ENCODE data around the gene LRRN2.

Gene LRRN2

DNA sequence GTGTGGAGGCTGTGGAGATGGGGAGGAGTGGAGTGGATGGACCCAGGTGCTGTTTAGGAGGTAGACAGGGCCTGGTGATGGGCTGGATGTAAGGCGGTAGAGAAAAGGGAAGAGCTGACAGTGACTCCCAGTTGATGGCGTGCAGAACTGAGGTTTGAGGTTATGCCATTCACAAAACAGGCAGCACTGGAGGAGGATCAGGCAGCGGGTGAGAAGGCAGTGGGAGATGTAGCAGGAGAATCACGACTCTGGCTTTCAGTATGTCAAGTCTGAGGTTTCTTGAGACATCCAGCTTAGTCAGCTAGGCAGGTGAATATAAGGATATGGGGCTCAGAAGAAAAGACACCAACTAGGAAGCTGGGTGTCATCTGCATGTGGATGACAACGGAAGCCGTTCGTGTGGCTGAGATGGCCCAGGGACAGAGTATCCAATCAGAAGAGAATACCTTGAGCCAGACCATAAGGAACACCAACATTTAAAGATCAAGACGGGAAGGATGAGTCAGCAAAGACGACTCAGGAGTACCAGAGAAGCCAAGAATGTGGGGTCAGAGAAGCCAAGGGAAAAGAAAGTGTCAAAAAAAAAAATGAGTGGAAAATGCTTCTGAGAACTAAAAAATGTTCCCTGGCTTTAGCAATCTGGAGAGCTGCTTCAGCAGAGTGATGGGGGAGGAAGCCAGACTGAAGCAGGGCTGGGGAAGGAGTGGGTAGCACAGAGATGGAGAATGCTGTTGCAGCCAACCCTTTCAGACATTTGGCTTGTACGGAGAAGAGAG lies 15.2 kb downstream of the LRRN2 start:
- no peak for DNase-seq (ENCODE audit: insufficient read length, low spot score)
- no peak for FAIRE-seq

DNA sequence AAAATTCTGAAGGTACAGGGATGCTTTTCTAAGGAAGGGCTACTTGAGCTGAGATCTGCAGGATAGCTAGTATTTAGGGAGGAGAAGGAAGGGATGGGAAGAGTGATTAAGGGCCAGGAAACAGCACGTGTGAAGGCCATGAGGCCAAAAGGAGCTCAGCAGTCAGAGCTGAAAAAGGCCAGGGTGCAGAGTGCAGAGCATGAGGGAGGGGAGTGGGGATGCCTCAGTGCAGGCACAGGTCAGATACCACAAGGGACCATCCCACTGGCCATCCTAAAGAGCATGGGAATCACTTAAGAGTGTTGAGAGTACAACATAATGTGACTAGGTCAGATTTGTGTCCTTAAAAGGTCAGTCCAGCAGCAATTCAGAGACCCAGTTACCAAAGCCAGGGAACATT lies 16.0 kb downstream of the LRRN2 start:
- FAIRE-seq (no peak), DNase-seq (ENCODE audit: insufficient read length, low spot score) (no peak)

DNA sequence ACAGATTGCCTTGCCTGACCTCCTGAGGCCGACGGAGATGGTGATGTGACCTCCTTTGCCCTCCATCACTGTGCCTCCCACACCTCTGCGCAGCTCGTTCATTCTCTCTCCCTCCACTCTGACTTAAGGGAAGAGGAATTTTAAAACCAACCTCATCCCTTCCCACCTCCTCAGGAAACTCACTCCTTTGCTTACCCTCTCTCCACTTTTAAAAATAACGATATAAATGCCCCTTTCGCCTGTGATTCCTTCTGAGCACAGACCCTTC lies 21.2 kb downstream of the LRRN2 start:
- FAIRE-seq: no peak
- no peak for DNase-seq (ENCODE audit: insufficient read length, low spot score)

DNA sequence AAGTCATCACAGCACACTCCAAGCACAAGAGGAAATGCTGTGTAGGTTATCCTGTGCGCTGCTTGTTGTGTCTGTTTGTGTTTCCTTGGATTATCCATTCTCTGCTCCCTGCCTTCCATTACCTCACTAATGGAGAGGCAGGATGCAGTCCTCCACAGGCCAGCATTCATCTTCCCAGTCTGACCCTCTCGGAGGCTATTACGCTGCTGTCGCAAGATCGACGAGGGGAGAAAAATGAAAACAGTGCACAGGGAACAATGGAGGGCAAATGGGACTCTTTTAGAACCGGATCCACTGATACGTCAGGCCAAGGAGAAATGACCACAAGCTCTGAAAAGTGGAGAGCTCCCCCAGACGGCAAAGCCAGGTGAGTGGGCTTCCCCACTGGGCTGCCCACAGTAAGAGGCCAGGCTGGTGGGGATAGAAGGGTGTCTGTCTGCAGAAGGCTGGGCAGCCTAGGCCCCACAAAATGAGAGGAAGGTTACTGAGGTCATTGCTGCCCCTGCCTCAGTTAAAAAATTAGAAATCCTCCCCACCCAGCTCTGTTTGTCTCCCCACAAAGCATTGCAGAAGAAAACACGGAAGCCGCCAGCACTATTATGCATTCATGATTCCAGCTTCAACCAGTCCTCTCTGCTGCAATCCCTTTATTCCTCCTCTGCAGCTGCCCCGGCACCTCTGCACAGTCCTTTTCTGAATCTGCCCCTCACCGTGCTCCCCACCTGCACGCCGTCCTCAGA lies 21.7 kb downstream of the LRRN2 start:
- DNase-seq (ENCODE audit: insufficient read length, low spot score) (no peak), FAIRE-seq (no peak)

DNA sequence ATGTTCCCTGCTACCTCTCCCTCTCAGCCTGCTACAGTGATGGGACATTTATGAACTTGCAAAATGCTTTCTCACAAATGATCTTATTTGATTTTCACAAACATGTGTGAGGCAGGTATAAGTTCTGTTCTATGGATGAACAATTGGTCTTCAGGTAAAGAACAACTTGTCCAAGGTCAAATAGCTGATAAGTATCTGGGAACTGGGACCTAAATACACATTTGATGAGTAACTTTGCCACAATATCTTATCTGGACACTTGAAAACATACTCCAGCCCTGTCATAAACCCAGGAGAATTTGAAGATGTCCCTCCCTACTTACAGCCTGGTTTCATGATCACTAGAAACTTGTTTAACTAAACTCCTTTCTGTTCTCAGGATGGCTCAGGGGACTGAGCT lies 23.0 kb downstream of the LRRN2 start:
- FAIRE-seq (no peak), DNase-seq (ENCODE audit: insufficient read length, low spot score) (no peak)

DNA sequence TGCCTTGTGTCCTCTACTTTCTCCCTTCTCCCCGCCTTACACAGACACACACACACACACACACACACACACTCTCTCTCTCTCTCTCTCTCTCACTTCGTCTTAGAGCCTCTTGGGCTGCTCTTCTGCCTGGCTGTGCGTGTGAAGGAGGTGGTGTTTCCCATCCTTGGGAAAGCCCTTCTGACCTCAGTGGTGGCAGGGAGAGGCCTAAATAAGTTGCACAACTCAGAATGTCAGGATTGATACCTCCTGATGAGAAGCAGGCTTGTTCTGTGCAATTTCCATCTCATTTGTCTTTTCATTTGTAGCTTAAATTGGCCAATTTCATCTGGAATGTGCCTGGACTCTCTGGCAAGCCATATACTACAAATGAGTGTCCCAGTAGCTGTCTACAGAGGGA lies 25.0 kb downstream of the LRRN2 start:
- DNase-seq (ENCODE audit: insufficient read length, low spot score) (no peak), FAIRE-seq (no peak)

DNA sequence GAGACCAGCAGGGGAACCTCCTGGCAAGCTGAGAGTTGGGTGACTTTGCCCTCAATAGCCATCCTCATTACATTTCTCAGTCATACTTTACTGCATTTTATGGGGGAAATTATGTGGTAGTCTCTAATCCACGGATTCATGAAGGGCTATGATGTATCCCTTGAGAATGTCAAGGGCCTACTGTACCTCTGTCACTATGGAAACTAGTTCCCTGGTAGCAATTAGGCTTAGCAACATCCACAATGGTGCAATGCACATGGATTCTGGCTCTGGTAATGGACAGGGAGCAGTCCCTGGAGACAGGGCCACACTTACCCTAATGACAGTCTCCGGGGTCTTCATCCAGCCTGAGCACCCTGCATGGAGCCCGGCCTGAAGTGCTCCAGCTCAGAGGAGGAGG lies 26.5 kb downstream of the LRRN2 start:
- DNase-seq (ENCODE audit: insufficient read length, low spot score) (no peak), FAIRE-seq (no peak)

DNA sequence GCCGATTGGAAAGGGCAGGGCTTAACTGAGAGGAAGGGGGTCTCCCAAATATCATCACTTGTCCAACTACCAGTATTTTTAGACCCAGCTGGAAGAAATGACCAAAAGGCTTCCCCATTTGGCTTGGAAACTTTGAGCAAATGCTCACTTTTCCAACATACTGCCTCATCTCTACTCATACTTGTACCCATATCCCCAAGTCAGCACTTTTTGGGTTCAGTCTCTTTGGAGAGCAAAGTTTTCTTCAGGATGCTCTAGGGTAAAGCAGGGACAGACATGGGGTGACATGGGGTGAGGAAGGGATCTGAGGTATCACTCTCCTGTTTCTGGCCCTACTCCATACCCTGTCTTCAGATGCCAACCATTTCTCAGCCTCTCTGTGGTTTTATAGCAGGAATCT lies 27.2 kb downstream of the LRRN2 start:
- DNase-seq (ENCODE audit: insufficient read length, low spot score) (no peak), FAIRE-seq (no peak)

DNA sequence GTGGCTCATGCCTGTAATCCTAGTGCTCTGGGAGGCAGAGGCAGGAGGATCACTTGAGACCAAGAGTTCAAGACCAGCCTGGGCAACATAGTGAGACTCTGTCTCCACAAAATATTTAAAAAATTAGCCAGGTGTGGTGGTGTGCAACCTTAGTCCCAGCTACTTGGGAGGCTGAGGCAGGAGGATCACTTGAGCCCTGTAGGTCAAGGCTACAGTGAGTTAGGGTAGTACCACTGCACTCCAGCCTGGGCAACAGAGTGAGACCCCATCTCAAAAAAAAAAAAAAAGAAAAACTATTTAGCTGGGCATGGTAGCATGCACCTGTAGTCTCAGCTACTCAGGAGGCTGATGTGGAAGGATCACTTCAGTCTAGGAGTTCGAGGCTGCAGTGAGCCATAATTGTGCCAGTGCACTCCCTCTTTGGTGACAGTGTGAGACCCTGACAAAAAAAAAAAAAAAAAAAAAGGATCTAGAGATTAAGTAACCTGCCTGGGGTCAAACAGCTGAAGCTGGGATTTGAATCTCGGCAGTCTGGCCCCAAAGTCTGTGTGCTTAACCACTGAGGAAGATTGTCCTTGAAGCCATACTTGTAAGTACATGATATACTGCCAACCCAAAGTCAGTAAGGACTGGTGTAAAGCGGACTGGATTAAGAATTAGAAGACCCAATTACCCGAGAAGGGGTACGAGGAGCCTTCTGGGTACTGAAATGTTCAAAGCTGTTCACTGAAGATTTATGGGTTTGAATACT lies 31.8 kb downstream of the LRRN2 start:
- FAIRE-seq: no peak
- DNase-seq (ENCODE audit: insufficient read length, low spot score): no peak

DNA sequence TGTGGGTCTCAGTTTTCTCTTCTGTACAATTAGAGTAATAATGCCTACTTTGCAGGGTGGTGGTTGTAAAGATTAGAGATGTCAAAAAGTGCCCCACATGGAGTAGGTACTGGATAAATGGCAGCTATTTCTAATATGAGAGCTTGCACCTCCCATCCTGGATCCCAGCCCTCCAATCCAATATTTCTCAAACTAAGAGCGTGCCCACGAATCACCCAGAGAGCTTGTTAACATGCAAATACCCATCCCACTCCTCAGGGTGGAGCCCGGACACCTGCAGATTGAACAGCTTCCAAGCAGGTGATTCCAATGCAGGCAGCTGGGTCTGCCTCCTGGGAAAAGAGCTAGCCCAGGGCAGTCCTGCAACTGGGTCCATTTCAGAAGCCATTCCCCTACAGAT lies 33.0 kb downstream of the LRRN2 start:
- FAIRE-seq (no peak), DNase-seq (ENCODE audit: insufficient read length, low spot score) (no peak)

DNA sequence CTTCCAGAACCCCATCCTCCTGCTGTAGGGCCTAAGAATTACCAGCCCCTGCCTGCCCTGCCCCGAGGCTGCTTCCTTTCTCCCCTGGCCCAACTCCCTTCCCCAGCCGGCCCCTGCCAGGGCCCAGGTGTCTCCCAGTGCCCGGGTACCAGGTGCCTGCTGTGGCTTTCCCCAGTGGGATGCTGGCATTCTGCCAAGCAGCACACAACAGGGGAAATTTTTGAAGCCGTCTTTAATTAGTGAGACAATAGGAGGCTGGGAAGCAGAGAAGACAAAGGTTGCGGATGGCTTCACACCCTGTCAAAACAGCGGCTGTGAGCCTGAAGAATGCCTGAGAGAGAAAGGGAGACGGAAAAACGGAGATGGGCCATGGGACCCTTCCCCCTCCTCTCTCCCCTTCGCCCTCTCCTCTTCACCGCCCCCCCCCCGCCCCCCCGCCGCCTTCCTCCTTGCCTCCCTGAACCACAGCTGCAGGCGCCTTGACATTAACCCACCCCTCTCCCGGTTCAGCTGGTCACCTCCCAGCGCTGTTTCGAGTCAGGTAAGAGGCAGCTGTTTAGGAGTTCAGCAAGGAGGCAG lies 33.6 kb downstream of the LRRN2 start:
- DNase-seq (ENCODE audit: insufficient read length, low spot score) (no peak), FAIRE-seq (no peak)

DNA sequence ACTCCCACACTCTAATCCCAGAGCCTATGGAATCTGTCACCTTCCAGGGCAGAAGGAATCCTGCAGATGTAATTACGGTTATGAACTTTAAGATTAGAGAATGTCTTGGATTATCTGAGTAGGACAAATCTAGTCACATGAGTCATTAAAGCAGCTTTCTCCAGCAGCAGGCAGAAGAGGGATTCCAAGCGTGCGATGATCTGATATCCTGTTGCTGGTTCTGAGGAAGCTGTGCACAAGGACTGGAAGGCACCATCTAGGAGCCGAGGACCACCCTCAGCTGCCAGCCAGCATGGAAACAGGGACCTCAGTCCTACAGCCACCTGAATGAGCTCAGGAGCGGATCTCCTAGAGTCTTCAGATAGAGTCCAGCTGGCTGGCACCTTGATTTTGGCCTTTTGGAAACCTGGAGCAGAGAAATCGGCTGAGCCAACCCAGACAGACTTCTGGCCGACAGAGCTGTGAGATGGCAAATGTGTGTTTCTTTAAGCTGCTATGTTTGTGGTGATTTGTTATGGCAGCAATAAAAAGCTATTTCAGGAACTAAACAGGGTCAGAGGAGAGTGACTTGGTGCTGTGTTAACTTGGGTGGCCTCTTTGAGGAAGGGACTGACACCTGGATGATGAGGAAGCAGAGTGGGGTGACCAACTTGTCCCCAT lies 34.5 kb downstream of the LRRN2 start:
- FAIRE-seq: no peak
- no peak for DNase-seq (ENCODE audit: insufficient read length, low spot score)

DNA sequence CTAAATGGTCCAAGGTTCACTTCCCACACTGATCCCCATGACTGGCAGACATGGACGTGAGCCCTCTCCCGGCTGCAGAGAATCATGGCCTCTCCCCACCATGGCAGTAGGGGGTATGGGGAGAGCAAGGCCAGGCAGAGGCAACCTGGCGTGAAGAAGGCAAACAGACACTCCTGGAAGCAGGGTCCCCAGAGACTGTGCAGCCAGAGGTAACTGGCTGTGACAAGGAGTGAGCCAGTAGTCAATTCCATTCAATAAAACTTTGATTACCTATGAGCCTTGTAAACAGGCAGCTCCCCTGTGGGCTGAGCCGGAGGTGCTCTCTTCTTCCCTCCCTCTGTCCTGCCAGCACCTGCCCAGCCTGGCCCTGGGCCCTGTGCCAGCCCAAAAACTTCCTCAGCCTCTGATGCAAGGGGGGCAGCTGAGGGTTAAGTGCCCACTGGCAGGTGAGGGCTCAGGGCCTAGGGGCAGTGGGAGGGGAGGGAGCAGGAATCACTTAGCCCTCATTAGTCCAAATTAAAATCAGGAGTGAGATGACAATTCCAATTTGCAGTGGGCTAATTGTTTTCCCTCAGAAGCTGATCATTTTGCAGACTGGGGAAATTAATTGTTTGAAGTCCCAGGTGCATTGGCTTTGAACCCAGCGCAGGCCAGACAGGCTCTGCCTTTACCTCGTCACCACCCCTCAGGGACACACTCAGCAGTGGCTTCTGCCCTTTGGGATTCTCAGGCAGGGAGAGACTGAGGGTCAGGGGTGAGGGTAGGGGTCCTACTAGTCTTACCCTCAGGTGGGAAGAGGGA lies 35.6 kb downstream of the LRRN2 start:
- DNase-seq (ENCODE audit: insufficient read length, low spot score) (no peak), FAIRE-seq (no peak)

DNA sequence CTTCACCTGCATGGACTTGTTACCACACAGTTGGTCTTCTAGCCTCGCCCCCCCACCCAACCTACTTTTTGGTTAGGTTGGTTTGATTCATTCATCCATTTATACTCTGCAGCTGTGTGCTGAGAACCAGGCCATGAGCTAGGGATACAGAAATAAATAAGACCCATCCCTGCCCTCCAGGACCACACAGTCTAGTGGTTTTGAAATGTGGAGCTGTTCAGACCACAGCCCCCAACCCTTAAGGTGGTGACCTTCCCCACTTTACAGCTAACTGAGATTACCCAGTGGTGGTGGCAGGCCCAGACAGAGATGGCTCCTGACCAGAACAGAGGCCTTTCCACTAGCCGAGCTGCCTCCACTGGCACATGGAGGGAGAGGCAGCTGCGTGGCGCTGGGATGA lies 37.0 kb downstream of the LRRN2 start:
- FAIRE-seq: no peak

DNA sequence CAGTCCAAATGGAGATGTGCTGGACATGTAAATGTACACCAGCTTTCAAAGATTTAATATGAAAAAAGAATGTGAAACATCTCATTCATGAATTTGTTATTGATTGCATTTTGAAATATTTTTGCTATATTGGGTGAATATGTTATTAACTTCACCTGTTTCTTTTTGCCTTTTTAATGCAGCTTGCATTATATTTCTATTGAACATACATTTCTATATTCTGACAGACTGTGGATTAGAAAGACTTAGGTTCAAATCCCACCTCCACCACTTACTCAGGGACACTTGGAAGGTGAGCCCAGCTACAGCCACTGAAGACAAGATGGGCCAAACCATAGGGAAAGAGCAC lies 37.8 kb downstream of the LRRN2 start:
- no peak for DNase-seq (ENCODE audit: insufficient read length, low spot score)
- FAIRE-seq: no peak

More for the DNA sequence above, 37.0 kb downstream of the LRRN2 start:
- no peak for DNase-seq (ENCODE audit: insufficient read length, low spot score)

DNA sequence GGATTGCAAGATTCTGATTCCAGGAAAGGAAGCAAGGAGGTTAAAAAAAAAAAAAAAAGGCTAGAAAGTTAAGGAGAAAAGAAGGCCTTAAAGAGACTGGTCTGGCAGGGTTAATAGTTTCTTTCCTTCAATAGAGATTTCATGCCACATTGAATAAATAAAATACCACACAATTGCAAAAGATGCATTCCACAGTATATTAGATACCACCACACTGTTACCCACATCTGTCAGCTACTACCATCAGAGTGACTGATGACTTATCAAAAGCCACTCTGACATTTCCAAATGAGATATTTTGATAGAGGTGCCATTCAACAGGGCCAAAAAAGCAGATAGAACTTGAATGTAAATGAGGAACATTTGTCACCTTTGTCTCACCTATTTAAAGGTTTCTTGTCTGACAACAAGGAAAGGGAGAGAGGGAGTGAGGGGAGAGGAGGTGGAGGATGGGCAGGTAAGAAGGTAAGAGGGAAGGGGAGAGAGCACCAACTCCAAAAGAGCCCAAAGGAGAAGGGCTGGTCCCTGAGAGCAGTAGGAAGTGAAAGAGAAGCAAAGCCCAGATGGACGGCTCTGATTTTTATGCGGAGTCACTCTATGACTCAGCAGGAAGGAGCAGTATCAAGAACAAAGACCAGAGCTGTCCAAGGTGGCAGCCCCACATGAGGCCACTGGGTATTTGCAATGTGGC lies 38.3 kb downstream of the LRRN2 start:
- peak; percentile 57 for FAIRE-seq
- peak; percentile 30 for DNase-seq (ENCODE audit: insufficient read length, low spot score)

DNA sequence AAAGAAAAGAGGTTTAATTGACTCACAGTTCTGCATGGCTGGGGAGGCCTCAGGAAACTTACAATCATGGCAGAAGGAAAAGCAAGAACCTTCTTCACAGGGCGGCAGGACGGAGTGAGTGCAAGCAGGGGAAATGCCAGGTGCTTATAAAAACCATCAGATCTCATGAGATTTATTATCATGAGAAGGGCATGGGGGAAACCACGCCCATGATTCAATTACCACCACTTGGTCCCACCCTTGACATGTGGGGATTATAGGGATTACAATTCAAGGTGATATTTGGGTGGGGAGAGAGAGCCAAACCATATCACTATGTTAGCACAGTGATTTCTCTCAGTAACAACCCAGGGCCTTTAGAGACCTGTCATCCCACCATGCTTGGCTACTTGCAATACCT lies 39.9 kb downstream of the LRRN2 start:
- FAIRE-seq (no peak), DNase-seq (ENCODE audit: insufficient read length, low spot score) (no peak)

DNA sequence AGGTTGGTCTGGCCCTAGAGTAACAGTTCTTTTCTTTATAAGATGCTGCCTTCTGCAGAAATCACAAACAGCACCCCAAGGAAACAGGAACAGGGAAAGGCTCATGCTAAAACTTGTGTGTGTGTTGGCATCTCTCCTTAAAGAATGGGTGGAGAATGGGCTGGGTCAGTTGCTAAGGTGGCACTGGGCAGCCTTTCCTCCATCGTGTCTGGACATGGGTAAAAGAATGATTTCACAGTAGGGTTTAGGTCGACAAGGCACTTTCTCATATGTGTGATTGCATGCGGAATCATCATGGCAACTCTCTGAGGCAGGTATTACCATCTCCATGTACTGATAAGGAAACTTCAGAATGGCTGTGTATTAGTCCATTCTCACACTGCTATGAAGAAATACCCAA lies 40.3 kb downstream of the LRRN2 start:
- no peak for FAIRE-seq

DNA sequence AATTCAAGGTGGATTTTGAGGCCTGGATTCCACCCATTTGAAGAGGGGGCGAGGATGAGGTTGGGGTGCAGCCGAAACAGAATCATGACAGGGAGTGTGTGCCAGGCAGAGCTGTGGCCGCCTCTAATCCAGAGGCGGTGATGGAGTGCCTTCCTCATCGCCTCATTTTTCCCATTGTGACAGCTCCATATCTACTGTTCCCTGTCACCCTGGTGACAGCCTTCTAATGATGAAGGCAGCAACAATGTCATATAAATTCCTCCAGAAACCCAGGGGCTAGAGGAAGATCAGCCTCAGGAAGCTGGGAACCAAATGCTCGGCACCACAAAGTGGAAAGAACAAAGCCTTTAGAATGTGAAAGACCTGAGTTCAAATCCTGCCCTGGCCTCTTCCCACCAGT lies 42.0 kb downstream of the LRRN2 start:
- DNase-seq (ENCODE audit: insufficient read length, low spot score) (no peak), FAIRE-seq (no peak)

More for the DNA sequence above, 40.3 kb downstream of the LRRN2 start:
- no peak for DNase-seq (ENCODE audit: insufficient read length, low spot score)

DNA sequence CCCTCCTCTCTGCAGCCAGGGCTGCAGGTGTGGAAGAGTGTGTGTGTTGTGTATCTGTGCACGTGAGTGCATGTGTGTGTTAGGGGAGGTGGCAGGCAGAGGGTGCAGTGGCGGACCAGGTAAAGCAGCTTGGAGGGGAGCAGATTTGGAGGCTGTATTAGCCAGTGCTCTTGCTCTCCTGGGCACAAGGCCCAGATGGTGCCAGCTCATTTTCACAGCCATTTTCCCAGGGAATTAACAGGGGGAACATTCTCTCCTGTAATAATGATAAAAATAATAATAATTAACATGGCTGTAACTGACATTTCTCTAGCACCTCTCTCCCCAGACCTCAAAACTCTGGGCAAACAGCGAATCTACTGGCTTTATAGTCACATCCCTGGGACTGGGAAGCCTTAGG lies 43.6 kb downstream of the LRRN2 start:
- DNase-seq (ENCODE audit: insufficient read length, low spot score) (no peak), FAIRE-seq (no peak)
